ENCODE measurements around the gene PLCD3.

PLCD3 gene

DNA sequence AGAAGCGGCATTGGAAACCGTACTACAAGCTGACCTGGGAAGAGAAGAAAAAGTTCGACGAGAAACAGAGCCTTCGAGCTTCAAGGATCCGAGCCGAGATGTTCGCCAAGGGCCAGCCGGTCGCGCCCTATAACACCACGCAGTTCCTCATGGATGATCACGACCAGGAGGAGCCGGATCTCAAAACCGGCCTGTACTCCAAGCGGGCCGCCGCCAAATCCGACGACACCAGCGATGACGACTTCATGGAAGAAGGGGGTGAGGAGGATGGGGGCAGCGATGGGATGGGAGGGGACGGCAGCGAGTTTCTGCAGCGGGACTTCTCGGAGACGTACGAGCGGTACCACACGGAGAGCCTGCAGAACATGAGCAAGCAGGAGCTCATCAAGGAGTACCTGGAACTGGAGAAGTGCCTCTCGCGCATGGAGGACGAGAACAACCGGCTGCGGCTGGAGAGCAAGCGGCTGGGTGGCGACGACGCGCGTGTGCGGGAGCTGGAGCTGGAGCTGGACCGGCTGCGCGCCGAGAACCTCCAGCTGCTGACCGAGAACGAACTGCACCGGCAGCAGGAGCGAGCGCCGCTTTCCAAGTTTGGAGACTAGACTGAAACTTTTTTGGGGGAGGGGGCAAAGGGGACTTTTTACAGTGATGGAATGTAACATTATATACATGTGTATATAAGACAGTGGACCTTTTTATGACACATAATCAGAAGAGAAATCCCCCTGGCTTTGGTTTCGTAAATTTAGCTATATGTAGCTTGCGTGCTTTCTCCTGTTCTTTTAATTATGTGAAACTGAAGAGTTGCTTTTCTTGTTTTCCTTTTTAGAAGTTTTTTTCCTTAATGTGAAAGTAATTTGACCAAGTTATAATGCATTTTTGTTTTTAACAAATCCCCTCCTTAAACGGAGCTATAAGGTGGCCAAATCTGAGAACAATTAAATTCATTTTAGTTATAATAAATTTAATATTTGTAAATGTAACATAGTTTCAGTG, 17.7 kb upstream of the PLCD3 start:
- peak; percentile 44 for DNase-seq

DNA sequence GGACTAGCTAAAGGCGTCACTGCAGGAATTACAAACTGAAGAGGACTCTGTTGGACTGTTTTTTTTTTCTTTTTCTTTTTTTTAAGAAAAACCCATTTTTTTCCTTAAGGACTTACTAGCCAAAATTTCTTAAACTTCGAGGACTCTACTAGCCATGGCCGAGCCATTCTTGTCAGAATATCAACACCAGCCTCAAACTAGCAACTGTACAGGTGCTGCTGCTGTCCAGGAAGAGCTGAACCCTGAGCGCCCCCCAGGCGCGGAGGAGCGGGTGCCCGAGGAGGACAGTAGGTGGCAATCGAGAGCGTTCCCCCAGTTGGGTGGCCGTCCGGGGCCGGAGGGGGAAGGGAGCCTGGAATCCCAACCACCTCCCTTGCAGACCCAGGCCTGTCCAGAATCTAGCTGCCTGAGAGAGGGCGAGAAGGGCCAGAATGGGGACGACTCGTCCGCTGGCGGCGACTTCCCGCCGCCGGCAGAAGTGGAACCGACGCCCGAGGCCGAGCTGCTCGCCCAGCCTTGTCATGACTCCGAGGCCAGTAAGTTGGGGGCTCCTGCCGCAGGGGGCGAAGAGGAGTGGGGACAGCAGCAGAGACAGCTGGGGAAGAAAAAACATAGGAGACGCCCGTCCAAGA, 16.8 kb upstream of the PLCD3 start:
- peak; percentile 68 for DNase-seq

DNA sequence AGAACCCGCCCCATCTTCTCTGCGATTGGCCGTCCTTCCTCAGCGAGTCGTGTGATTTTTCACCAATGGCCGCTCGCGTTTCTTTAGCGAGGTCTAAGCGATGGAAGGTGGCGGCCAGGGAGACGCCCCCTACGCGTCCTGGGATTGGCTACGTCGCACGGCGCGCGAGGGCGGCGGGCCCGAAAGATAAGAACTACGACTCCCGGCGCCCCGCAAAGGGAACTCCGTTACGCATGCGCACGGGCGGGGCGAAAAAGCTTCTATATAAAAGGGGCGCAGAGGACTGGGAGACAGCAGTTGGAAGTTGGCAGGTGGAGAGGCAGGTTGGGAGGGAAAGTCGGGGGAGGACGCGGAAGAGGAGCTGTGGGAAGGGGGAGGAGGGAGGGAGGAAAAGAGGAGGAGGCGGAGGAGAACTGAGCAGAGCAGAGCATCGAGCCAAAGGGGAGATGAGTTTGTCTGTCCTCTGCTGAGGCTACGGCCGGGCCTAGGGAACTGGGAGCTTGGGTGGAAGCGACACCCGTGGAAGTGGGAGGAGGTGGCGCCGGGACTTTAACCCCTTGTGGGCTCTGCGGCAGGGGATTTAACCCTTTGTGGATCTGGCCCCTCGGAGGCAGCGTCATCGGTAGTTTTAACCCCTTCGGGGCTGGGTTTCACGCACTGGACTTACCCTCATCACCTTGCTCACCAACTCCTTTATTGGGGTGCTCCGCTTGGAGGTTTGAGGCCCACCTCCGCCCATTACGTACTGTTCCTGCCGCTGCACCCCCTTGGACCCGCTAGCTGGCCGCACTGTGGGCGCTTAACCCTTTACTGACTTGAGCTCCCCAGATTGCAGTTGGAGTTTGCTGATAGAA, 16.1 kb upstream of the PLCD3 start, which contains the start of gene HEXIM1:
Gene HEXIM1 (plus strand): TSS at position 293 of the 854 bp plus-strand sequence. CDS start 716 bp downstream, outside the sequence.
- DNase-seq: peak; percentile 97

DNA sequence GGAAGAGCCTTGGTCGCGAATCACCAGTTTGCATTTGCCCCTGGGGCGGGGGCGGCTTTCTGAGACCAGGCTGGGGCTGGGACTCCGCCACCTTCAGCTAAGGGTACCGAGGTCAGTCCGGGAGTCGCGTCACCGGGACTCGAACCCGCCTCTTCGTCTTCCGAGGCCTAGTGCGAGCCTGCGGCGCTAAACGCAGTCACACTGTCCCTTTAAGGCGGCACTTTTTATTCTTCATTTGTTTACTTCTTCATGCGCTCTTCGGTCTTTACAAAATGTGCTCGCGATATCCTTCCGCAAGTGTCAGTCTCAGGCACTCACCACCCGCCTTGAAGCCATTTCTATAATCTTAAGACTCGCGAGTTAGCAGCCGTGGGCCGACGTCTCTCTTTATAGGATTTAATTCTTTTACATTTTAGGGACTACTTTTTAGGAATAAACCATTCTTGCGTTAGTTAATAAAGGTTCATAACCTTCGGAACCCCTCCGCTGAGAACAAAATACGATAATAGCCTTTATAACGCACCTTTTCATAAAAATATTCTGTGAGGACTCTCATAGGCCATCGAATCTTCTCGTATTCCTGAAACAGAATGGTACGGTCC, 15.4 kb upstream of the PLCD3 start:
- DNase-seq: peak; percentile 74

DNA sequence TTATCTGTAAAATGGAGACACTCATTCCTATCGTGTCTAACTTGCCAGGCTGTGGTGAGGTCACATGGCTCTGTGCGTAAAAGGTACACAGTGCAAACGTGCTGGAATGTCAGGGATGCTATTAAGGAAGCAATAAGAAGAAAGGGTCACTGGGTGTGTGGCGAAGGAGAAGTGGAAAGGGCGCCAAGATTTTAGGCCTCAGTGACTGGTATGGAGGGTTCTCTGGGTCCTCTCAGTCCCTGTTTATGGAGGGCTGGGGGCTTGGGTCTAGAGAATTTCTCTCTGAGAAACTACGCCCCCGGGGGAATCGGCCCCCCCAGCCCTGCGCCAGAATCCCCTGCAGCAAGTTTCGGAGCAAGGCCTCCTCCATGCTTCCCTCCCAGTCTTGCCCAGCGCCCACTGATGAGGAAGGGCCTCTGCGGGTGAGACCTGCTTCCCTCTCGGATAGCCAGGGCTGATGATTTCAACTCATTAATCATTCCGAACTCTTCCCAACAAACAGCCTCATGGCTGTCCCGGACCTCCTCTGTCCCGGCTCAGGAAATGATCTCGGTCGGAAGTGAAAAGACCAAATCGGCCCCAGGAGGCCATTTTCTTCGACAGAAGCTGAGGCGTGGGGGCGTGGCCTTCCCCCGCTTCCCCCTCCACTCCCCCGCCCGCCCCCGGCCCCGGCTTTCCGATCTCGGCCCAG, 14.7 kb upstream of the PLCD3 start:
- no peak for DNase-seq

DNA sequence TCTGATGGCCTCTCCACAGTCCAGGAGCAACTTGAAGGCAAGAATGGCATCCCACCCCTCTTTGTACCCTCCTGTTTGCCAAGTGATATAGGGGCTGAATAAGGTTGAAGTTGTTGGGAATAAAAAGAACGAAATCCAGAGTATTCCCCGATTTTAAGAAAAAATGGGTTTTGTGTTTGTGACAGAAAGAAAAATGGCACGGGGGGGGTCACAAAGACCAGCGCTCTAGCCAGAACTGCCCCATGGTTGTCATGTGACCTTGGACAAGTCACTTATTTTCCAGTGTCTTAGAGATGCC, 14.2 kb upstream of the PLCD3 start:
- no peak for DNase-seq

DNA sequence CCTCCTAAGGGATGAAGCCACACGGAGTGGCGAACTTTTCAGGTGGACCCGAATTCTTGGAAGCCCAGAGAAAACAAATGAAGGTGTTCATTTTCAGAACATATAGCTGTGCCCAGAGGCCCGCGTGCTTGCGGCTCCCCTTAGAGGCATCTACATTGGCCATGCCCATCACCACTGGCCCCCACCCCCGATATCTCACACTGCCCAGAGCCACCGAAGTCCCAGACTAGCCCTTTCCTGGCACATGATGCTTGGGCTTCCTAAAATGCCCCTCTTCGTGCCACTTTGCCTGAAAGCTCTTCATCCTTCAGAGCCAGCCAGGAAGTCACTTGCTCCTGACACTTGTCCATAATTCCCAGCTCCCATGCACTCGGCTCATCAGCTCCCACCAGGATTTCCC, 13.9 kb upstream of the PLCD3 start:
- DNase-seq: no peak

DNA sequence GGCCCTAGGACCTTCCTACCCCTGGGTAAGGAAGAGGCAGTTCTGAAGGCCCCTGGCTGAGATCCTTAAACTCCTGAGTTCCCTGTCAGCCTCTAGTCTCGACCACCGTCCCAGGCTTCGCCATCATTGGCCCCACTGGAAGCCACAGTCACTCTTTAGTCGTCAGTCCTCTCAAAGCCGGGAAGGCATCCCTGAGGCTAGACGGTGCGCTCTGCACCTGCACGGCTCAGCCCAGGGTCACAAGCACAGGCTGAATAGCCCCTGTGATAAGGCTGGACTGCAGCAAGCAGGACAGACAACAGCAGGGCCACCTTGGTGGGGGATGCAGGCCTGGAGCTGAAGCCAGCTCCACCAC, 12.7 kb upstream of the PLCD3 start:
- DNase-seq: no peak

DNA sequence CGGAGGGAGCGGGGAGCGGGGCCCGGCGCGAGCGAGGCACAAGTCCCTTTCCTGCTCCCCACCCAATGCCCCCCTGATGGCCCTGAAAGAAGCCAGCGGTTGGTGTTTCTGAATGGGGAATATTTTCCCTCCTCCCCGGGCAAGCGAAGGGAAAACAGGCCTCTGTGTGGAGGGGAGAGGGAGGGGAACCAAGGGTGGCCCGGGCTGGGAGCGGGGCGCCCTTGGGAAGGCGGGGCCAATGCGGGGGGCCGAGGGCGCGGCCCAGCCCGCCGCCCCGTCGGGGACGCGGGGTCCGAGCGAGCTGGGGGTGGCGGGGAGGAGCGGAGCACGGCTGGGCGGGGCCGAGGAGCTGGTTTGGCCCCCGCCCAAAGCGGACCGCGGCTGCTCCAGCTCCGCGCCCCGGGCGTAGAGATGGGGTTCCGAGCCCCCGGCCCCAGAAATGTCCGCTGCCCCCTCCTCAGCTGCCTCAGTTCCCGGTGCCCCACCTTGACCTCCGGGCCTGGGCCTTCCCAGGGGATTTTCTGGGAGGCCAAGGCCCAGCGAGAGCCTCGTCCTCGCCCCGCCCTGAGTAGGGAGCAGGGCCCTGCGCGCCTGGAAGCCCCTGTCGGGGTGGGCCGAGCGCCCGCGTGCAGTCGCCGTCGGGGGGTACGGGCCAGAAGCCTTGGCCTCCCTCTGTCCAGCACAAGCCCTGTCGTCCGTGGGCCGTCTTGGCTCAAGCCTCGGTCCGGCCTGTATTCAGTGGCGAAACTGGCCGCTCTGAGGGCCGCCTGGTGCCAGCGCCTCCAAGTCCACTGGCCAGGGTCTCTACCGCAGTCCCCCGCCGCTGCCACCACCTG, 12.1 kb upstream of the PLCD3 start:
- peak; percentile 37 for DNase-seq

DNA sequence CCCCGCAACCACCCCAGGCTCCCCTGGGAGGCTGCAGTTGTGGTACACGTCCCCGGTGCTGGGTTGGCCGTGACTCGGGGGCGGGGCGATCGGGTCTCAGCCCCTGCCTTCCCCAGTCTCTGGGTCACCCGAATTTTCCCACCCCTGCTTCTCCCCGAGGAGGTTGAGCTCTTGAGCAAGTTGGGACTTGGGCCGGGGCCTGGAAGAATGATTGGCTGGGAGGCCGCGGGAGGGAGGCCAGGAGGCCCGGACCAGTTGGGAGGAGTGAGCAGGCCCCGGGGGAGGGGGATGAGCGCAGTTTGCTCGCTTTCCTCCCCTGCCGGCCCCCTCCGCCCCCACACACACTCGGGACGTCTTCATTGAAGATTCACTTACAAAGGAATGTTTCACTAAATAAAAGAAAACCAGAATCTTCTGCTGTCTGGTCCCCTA, 11.5 kb upstream of the PLCD3 start:
- peak; percentile 35 for DNase-seq

DNA sequence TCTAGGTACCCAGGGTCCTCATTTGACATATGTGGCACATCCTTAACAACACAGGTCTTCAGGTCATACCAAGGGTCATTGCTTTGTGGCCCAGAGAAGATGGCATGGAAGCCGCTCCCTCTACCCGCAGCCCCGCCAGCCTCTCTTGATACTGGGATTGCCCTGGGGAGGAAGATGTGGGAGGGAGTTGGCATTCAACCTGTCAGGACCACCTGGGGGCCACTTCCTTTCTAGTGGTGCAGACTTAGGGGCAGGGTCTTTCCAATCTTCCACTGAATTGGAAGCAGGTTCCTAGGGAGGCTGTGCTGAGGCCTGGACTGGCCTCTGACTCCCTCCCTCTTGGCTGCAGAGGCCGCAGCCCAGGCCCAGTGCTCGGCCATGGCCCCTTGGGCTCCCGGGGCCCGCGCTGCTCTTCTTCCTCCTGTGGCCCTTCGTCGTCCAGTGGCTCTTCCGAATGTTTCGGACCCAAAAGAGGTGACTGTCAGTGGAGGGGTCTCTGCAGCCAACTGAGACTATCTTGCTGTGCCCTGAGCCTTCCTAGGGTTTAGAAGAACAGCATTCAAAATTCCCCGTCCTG, 10.9 kb upstream of the PLCD3 start:
- DNase-seq: no peak

DNA sequence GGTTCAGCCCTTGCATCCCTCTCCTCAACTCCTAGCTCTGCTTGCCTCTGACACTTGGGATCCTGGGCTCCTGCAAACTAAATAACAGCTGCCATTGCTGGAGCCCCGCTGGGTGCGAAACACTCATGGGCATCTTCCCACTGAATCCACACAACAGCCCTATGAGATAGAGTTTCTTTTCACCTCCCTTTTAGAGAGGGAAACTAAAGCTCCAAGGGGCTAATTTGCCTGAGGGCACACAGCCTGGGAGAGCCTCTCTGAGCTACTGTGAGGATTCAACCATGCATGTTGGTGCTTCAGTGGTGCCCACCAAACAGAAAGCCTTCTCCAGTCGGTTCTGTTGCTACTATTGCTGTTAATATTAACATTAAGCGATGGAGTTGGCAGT, 7.2 kb upstream of the PLCD3 start:
- no peak for DNase-seq

DNA sequence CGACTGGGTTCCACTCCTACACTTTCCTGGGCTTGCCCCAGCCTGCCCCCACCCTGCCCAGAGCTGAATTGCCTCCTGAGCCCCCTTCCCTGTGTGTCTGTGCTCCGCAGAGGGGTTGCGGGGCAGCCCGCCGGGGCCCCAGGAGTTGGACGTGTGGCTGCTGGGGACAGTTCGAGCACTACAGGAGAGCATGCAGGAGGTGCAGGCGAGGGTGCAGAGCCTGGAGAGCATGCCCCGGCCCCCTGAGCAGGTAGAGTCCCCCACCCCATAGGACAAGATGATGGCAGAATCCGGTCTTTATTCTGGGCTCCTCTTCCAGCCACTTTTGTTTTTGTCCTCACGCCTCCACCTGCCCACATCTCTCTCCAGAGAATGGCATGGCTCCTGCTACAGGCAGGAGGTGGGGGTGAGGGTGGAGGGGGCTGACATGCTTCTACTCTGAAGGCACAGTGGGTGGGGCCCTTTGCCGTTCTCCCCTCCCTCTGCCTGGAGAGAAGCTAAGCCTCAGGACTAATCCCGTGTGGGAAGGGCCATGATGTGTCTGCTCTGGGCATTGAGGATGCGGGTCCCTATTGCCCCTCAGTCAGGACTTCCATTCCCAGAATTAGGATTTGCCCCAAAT, 6.7 kb upstream of the PLCD3 start:
- no peak for DNase-seq

DNA sequence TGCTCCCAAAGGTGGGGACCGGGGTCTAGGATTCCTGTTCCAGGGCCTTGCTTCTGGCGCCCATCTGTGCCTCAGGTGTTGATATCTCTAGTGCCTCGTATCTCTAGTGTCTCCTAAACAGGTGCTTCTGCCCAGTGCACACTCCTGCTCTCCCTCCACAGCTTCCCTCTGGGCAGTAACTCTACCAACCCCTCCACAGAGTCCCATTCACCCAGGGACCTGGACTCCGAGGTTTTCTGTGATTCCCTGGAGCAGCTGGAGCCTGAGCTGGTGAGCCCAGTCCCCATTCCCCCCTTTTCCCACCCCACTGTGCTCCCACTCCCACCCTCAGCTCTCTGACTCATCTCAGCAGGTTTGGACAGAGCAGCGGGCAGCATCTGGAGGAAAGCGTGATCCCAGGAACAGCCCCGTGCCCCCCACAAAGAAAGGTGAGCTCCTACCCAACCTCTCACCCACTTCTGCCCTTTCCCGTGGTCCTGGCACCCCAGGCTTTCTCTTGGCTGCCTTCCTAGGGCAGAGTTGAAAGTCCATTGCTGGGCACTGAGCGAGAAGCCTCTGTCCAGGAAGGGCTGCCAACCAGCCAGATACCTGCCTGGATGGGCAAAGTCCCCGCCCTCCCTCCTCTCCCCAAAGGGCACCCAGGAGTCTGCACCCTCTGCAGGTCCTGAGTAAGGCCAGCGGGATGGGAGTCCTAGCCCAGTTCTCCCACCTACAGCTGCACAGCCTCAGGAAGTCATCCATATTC, 5.4 kb upstream of the PLCD3 start:
- DNase-seq: no peak

DNA sequence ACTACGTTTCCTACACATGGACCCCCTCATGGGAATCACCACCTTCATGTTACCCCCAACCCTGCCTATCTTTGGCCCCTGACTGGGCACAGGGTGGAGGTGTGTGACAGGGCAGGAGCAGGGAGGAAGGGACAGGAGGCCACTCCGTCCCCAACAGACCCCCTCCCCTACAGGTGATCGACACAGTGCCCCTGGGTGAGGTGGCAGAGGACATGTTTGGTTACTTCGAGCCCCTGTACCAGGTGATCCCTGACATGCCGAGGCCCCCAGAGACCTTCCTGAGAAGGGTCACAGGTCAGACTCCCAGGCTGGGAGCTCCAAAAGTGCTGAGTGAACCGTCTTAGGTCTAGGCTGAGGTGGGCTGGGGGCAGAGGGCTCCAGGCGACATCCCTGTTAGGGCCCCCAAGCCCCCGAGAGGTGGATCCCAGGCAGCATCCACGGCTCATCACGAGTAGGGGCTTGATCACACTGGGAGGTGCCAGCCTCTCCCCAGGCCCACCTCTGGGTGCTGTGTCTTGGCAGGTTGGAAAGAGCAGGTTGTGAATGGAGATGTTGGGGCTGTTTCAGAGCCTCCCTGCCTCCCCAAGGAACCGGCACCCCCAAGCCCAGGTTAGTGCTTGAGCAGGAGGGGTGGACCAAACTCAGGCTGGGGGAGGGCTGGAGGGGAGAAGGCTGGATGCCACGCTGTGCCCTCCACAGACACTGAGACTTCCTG, 4.7 kb upstream of the PLCD3 start:
- no peak for DNase-seq

DNA sequence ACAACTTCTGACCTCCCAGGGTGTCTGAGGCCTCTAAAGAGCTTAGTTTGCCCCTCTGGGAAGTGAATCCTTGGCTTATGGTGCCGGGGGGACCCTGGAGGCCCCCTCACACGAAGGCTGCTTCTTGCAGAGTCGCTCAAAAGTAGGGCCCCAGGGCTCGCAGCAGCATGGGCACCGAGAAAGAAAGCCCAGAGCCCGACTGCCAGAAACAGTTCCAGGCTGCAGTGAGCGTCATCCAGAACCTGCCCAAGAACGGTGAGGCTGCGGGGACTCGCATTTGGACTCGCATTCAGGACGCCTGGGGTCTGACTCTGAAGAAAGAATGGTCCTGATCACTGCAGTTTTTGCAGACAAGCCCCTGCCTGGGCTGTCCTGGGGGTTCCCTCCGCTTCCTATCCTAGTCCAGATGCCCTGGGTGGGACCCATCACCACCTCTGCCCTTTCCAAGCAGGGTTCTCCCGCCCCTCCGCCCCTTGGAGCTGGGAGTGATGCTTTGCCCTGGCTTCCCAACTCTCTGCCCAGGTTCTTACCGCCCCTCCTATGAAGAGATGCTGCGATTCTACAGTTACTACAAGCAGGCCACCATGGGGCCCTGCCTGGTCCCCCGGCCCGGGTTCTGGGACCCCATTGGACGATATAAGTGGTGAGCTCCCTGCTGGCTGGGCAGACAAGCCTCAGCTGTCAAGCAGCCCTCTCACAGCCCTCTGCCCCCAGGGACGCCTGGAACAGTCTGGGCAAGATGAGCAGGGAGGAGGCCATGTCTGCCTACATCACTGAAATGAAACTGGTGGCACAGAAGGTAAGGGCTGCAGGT, 3.9 kb upstream of the PLCD3 start:
- no peak for DNase-seq

DNA sequence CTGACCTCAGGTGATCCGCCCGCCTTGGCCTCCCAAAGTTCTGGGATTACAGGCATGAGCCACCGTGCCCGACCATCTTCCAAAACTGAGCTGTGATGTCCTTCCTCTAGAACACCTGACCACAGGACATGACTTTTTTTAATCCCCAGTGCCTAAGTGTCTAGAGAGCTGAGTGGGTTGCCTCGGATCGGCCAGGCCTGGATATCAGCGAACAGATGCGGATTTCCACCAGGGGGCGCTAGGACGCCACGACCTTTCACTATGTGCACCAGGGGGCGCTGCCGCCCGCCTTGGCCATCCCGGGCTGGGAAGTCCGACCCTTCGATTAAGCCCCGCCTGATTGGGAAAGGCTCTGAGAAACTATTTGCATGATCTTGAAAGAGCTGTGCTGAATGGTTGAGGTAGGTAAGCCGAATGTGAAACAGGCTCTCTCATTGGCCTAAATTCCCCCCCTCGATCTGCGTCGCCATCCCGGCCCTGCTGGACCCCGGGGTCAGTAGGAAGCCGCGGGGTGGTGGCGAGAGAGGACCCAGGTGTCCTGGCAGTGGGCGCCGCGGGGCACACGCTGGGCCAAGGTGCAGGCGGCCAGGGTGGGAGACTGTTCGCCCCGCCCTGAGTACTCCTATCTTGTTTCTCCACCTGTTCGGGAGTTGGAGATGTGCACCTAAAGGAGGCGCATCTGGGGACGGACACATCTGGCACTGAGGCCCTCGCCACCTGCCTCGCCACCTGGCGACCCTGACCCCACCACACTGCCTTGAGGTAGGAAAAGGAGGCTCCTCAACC, 3.1 kb upstream of the PLCD3 start, which contains the start of gene ACBD4:
Gene ACBD4 (plus strand): TSS at position 496 of the 786 bp plus-strand sequence. CDS start 458 bp downstream, outside the sequence.
- peak; percentile 96 for DNase-seq

All from stimulated activated CD4-positive, alpha-beta T cell treated with anti-CD3 and anti-CD28 coated beads, Interleukin-12 subunit alpha, Interleukin-12 subunit beta, amount 100 ng/mL, for 4 hours (primary cell).